Inflammatory macrophage treated with lipopolysaccharide for 4 hours (primary cell): ENCODE data around the gene CSNK2A1.

Source experiments
- DNase-seq: peaks from one replicate; pipeline ENCODE4 v3.0.0-alpha.2; 2020

Gene CSNK2A1

GRCh38 chr20:563187-563586 is 19.6 kb upstream of the CSNK2A1 start:
- no peak for DNase-seq

GRCh38 chr20:562232-562897 is 18.8 kb upstream of the CSNK2A1 start:
- no peak for DNase-seq

- peak; percentile 66 for DNase-seq
These were observed 18.0 kb upstream of the CSNK2A1 start for GRCh38 chr20:561437-562231.

GRCh38 chr20:560680-561079 is 17.1 kb upstream of the CSNK2A1 start:
- no peak for DNase-seq

- no peak for DNase-seq
These were observed 14.5 kb upstream of the CSNK2A1 start for GRCh38 chr20:558117-558516.

- no peak for DNase-seq
These were observed 13.4 kb upstream of the CSNK2A1 start for GRCh38 chr20:556984-557383.

- no peak for DNase-seq
These were observed 12.4 kb upstream of the CSNK2A1 start for GRCh38 chr20:555976-556385.

- DNase-seq, result no peak
These were observed 7.0 kb upstream of the CSNK2A1 start for GRCh38 chr20:550611-551010.

- no peak for DNase-seq
These were observed 6.3 kb upstream of the CSNK2A1 start for GRCh38 chr20:549722-550496.

GRCh38 chr20:548906-549305 is 5.3 kb upstream of the CSNK2A1 start:
- DNase-seq, result no peak

GRCh38 chr20:547394-547793 is 3.8 kb upstream of the CSNK2A1 start:
- DNase-seq, result no peak

- DNase-seq, result no peak
These were observed 2.8 kb upstream of the CSNK2A1 start for GRCh38 chr20:546353-546752.

- no peak for DNase-seq
These were observed 649 bp upstream of the CSNK2A1 start for GRCh38 chr20:544153-544725.

GRCh38 chr20:542777-543368 is 717 bp downstream of the CSNK2A1 start:
- peak; percentile 12 for DNase-seq

GRCh38 chr20:540391-541201 is 3.0 kb downstream of the CSNK2A1 start:
- DNase-seq, result no peak

- DNase-seq, result peak; percentile 28
These were observed 3.7 kb downstream of the CSNK2A1 start for GRCh38 chr20:539848-540247.

- DNase-seq, result peak; percentile 70
These were observed 4.4 kb downstream of the CSNK2A1 start for GRCh38 chr20:539191-539590.

- DNase-seq, result no peak
These were observed 5.6 kb downstream of the CSNK2A1 start for GRCh38 chr20:537983-538382.

GRCh38 chr20:536426-537010 is 7.1 kb downstream of the CSNK2A1 start:
- no peak for DNase-seq

- peak; percentile 51 for DNase-seq
These were observed 7.6 kb downstream of the CSNK2A1 start for GRCh38 chr20:535958-536357.

GRCh38 chr20:533526-533925 is 10.1 kb downstream of the CSNK2A1 start:
- DNase-seq, result peak; percentile 68

- no peak for DNase-seq
These were observed 11.1 kb downstream of the CSNK2A1 start for GRCh38 chr20:532530-532929.
